Suprapubic skin (tissue), 4 donors: Measurements from ENCODE around the gene AIG1.

Source experiments
- EP300 ChIP-seq: sonication (generic); formaldehyde crosslinking; IDR thresholded peaks from one replicate; pipeline ENCODE4 v1.6.1; 2017; ENCODE audit warnings: antibody characterized with exemption
- POLR2A ChIP-seq, 2 donors: fragments of 450-650 bp; IDR thresholded peaks; one replicate each; pipeline ENCODE4 v1.6.1; 2017; ENCODE audit warnings: antibody characterized with exemption in 2 of 2, mild to moderate bottlenecking in 2 of 2, moderate library complexity in 2 of 2
- POLR2AphosphoS5 ChIP-seq, 3 donors: sonication (generic); formaldehyde crosslinking; IDR thresholded peaks; one replicate each; pipeline ENCODE4 v1.6.1; 2017; ENCODE audit warnings: antibody characterized with exemption in 3 of 3
- TF ChIP-seq, protein P1 (sequence below), 2 donors: fragments of 200-600 bp in 1 of 2; fragments of 450-650 bp in 1 of 2; sonication (generic) in 1 of 2; IDR thresholded peaks; one replicate each; pipeline ENCODE4 v1.5.1; 2016 to 2019; ENCODE audit warnings: antibody characterized with exemption in 2 of 2, mild to moderate bottlenecking in 1 of 2, moderate library complexity in 1 of 2

DNA sequence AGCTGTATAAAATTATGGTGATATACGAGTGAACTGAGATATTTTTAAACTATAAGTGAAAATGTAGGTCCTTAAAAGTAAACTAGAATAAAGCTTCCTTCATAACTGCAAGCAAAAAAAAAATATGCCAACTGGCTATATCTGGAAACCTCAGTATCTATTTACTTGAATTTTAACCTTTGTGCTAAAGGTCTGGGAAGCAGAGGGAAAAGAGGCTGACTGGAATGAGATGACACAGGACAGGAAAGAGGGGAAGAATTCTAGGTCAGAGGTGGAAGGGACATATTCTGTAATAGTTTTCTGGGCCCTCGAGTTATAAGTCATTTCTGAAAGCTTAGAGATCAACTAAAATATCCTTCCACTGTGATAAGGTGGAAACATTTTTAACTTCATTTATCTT is 46.8 kb downstream of the AIG1 start:
- TF ChIP-seq, protein P1, sequence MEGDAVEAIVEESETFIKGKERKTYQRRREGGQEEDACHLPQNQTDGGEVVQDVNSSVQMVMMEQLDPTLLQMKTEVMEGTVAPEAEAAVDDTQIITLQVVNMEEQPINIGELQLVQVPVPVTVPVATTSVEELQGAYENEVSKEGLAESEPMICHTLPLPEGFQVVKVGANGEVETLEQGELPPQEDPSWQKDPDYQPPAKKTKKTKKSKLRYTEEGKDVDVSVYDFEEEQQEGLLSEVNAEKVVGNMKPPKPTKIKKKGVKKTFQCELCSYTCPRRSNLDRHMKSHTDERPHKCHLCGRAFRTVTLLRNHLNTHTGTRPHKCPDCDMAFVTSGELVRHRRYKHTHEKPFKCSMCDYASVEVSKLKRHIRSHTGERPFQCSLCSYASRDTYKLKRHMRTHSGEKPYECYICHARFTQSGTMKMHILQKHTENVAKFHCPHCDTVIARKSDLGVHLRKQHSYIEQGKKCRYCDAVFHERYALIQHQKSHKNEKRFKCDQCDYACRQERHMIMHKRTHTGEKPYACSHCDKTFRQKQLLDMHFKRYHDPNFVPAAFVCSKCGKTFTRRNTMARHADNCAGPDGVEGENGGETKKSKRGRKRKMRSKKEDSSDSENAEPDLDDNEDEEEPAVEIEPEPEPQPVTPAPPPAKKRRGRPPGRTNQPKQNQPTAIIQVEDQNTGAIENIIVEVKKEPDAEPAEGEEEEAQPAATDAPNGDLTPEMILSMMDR (IDR thresholded peaks at IDR 0.05): no peak
- TF ChIP-seq POLR2AphosphoS5 (IDR thresholded peaks at IDR 0.05) (no peak), POLR2A (IDR thresholded peaks at IDR 0.05) (no peak), EP300 (no peak)
